Astrocyte of the spinal cord (primary cell): ENCODE data around the gene IRX3.
A peak's percentile ranks its signal among the peaks of the same experiment; 100 is the strongest.

Source experiments
- DNase-seq: peaks from one replicate; pipeline ENCODE4 v3.0.0; 2011; ENCODE audit warnings: low read depth, low spot score
- H3K4me3 ChIP-seq: 2 replicates; pipeline ENCODE4 v1.5.1; 2011; ENCODE audit warnings: low read depth, mild to moderate bottlenecking, low read length, moderate library complexity
- CTCF ChIP-seq: IDR thresholded peaks from 2 replicates; pipeline ENCODE4 v1.5.1; 2012; ENCODE audit warnings: low read depth, mild to moderate bottlenecking, low read length, inconsistent platforms
- in situ Hi-C: cut with HindIII; loops from 2 replicates; pipeline ENCODE4 v1.10.0; 2017; ENCODE audit warnings: low sequenced_read_pairs

The IRX3 gene

GRCh38 chr16:54239456-54239855 lies 47.1 kb downstream of the IRX3 start:
- in situ Hi-C loops = no loop called here
- no peak for TF ChIP-seq CTCF
- no peak overlapping the region for H3K4me3 ChIP-seq
- DNase-seq = no peak

GRCh38 chr16:54236773-54237172 lies 49.8 kb downstream of the IRX3 start:
- TF ChIP-seq CTCF = no peak
- H3K4me3 ChIP-seq = no peak overlapping the region
- in situ Hi-C loops = no loop called here
- peak; percentile 15 for DNase-seq

- no peak for TF ChIP-seq CTCF
- no peak for DNase-seq
- in situ Hi-C loops = no loop called here
- no peak overlapping the region for H3K4me3 ChIP-seq
These were observed 53.0 kb downstream of the IRX3 start for GRCh38 chr16:54233615-54234014.
